Liver (tissue), 9 donors: ENCODE results near the gene PLCB1. TPM values are rescaled to one million over a fixed set of nuclear protein-coding genes. Genes with fewer than 3 reads are reported as not detected.

Experiments used
- DNase-seq: peaks from one replicate; pipeline ENCODE4 v3.0.0-alpha.2; 2017; ENCODE audit warnings: low spot score
- H3K27ac ChIP-seq, 2 donors: one replicate each; pipeline ENCODE4 v1.7.0; 2013; ENCODE audit warnings: inconsistent platforms in 2 of 2, low read length in 2 of 2, control low read depth in 1 of 2, low read depth in 1 of 2, mild to moderate bottlenecking in 1 of 2
- H3K27me3 ChIP-seq, 4 donors: one replicate each; pipeline versions ENCODE4 v1.6.1 to v1.7.0; 2013; ENCODE audit warnings: low read length in 3 of 4, inconsistent platforms in 1 of 4, mild to moderate bottlenecking in 1 of 4, moderate library complexity in 1 of 4; ENCODE audit not compliant: control insufficient read depth in 4 of 4, insufficient read depth in 4 of 4
- H3K36me3 ChIP-seq, 4 donors: one replicate each; pipeline versions ENCODE4 v1.6.1 to v1.7.0; 2013; ENCODE audit warnings: low read length in 3 of 4, mild to moderate bottlenecking in 3 of 4, low read depth in 1 of 4, moderate library complexity in 1 of 4; ENCODE audit not compliant: control insufficient read depth in 4 of 4, insufficient read depth in 3 of 4
- H3K4me1 ChIP-seq, 4 donors: one replicate each; pipeline versions ENCODE4 v1.6.1 to v1.7.0; 2013; ENCODE audit warnings: low read length in 3 of 4, mild to moderate bottlenecking in 3 of 4, moderate library complexity in 1 of 4; ENCODE audit not compliant: control insufficient read depth in 4 of 4, insufficient read depth in 4 of 4
- H3K4me3 ChIP-seq, 3 donors: one replicate each; pipeline versions ENCODE4 v1.6.1 to v1.7.0; 2013; ENCODE audit warnings: low read length in 3 of 3, control low read depth in 1 of 3, low read depth in 1 of 3, mild to moderate bottlenecking in 1 of 3
- H3K9ac ChIP-seq, 2 donors: one replicate each; pipeline ENCODE4 v1.7.0; 2013; ENCODE audit warnings: low read length in 2 of 2, mild to moderate bottlenecking in 2 of 2, moderate library complexity in 2 of 2, control low read depth in 1 of 2, low read depth in 1 of 2
- H3K9me3 ChIP-seq, 4 donors: one replicate each; pipeline versions ENCODE4 v1.6.1 to v1.7.0; 2013; ENCODE audit warnings: low read length in 3 of 4; ENCODE audit not compliant: control insufficient read depth in 4 of 4
- FOXA2 ChIP-seq: IDR thresholded peaks from 2 replicates; pipeline ENCODE4 v1.6.1; 2016; ENCODE audit warnings: antibody characterized with exemption
- GABPA ChIP-seq, 2 donors: IDR thresholded peaks in 1 of 2; conservative IDR thresholded peaks in 1 of 2; 2 replicates each; pipeline ENCODE4 v1.6.1; 2016; ENCODE audit warnings: antibody characterized with exemption in 2 of 2, mild to moderate bottlenecking in 1 of 2, moderate library complexity in 1 of 2
- HNF4G ChIP-seq: IDR thresholded peaks from 2 replicates; pipeline ENCODE4 v1.6.1; 2016; ENCODE audit warnings: antibody characterized with exemption
- JUND ChIP-seq, 2 donors: IDR thresholded peaks; 2 replicates each; pipeline ENCODE4 v1.6.1; 2016; ENCODE audit warnings: antibody characterized with exemption in 2 of 2
- NR2F2 ChIP-seq: IDR thresholded peaks from 2 replicates; pipeline ENCODE4 v1.6.1; 2016; ENCODE audit warnings: antibody characterized with exemption
- RXRA ChIP-seq, 2 donors: IDR thresholded peaks; 2 replicates each; pipeline ENCODE4 v1.6.1; 2017 to 2018; ENCODE audit warnings: antibody characterized with exemption in 2 of 2, mild to moderate bottlenecking in 1 of 2
- SP1 ChIP-seq: IDR thresholded peaks from 2 replicates; pipeline ENCODE4 v1.6.1; 2018; ENCODE audit warnings: antibody characterized with exemption, mild to moderate bottlenecking
- TAF1 ChIP-seq: conservative IDR thresholded peaks from 2 replicates; pipeline ENCODE4 v1.6.1; 2016; ENCODE audit warnings: antibody characterized with exemption, mild to moderate bottlenecking
- YY1 ChIP-seq: IDR thresholded peaks from 2 replicates; pipeline ENCODE4 v1.6.1; 2016; ENCODE audit warnings: antibody characterized with exemption, mild to moderate bottlenecking
- ZBTB33 ChIP-seq: IDR thresholded peaks from 2 replicates; pipeline ENCODE4 v1.6.1; 2016; ENCODE audit warnings: antibody characterized with exemption
- WGBS: extraction: QIAGEN DNeasy Blood & Tissue Kit; methylation state at CpG from one replicate; pipeline ENCODE4 v1.1.7; 2013; 5-methylcytosine and 5-hydroxymethylcytosine counted together
- polyA plus RNA-seq, 2 donors: library from polyadenylated mRNA; stranded (reverse) in 1 of 2; unstranded in 1 of 2; fragments of 200-250 nt in 1 of 2; fragments of >200 nt in 1 of 2; fragmentation: Nextera tagmentation in 1 of 2; extraction: Ambion mirVana in 1 of 2; gene quantifications; one replicate each; pipeline versions ENCODE4 v1.2.1 to v1.2.3, GENCODE V29; 2013 to 2015
- total RNA-seq, 2 donors: library from RNA; depleted of rRNA; stranded (reverse); fragments of >200 nt; gene quantifications; one replicate each; pipeline ENCODE4 v1.2.3, GENCODE V29; 2014
- TF ChIP-seq, protein P1 (sequence below): IDR thresholded peaks from 2 replicates; pipeline ENCODE4 v1.6.1; 2016; ENCODE audit warnings: antibody characterized with exemption
- TF ChIP-seq, protein P2 (sequence below): fragments of 150-350 bp; IDR thresholded peaks from 2 replicates; pipeline ENCODE4 v1.5.1; 2017; ENCODE audit warnings: improper control_type of control experiment, low read depth, low read length; ENCODE audit not compliant: missing input control
- TF ChIP-seq, protein P3 (sequence below): IDR thresholded peaks from 2 replicates; pipeline ENCODE4 v1.6.1; 2016; ENCODE audit warnings: antibody characterized with exemption, mild to moderate bottlenecking
- donor health status: healthy.
- donor health status: healthy.
- donor health status: healthy.
- donor health status: healthy.
- donor health status: healthy.

The PLCB1 gene
- total and polyA plus RNA-seq, 4 donors: 3.7 to 13.5 (median 5.9) TPM

- TF ChIP-seq GABPA (IDR thresholded peaks at IDR 0.05 in 1 of 2, conservative IDR thresholded peaks at IDR 0.05 in 1 of 2) (no peak), YY1 (no peak), NR2F2 (no peak), RXRA (IDR thresholded peaks at IDR 0.05) (no peak), FOXA2 (no peak)
- TF ChIP-seq, protein P1, sequence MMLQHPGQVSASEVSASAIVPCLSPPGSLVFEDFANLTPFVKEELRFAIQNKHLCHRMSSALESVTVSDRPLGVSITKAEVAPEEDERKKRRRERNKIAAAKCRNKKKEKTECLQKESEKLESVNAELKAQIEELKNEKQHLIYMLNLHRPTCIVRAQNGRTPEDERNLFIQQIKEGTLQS: no peak
- TF ChIP-seq, protein P2, sequence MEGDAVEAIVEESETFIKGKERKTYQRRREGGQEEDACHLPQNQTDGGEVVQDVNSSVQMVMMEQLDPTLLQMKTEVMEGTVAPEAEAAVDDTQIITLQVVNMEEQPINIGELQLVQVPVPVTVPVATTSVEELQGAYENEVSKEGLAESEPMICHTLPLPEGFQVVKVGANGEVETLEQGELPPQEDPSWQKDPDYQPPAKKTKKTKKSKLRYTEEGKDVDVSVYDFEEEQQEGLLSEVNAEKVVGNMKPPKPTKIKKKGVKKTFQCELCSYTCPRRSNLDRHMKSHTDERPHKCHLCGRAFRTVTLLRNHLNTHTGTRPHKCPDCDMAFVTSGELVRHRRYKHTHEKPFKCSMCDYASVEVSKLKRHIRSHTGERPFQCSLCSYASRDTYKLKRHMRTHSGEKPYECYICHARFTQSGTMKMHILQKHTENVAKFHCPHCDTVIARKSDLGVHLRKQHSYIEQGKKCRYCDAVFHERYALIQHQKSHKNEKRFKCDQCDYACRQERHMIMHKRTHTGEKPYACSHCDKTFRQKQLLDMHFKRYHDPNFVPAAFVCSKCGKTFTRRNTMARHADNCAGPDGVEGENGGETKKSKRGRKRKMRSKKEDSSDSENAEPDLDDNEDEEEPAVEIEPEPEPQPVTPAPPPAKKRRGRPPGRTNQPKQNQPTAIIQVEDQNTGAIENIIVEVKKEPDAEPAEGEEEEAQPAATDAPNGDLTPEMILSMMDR: no peak
- TF ChIP-seq, protein P3, sequence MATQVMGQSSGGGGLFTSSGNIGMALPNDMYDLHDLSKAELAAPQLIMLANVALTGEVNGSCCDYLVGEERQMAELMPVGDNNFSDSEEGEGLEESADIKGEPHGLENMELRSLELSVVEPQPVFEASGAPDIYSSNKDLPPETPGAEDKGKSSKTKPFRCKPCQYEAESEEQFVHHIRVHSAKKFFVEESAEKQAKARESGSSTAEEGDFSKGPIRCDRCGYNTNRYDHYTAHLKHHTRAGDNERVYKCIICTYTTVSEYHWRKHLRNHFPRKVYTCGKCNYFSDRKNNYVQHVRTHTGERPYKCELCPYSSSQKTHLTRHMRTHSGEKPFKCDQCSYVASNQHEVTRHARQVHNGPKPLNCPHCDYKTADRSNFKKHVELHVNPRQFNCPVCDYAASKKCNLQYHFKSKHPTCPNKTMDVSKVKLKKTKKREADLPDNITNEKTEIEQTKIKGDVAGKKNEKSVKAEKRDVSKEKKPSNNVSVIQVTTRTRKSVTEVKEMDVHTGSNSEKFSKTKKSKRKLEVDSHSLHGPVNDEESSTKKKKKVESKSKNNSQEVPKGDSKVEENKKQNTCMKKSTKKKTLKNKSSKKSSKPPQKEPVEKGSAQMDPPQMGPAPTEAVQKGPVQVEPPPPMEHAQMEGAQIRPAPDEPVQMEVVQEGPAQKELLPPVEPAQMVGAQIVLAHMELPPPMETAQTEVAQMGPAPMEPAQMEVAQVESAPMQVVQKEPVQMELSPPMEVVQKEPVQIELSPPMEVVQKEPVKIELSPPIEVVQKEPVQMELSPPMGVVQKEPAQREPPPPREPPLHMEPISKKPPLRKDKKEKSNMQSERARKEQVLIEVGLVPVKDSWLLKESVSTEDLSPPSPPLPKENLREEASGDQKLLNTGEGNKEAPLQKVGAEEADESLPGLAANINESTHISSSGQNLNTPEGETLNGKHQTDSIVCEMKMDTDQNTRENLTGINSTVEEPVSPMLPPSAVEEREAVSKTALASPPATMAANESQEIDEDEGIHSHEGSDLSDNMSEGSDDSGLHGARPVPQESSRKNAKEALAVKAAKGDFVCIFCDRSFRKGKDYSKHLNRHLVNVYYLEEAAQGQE: no peak
- DNase-seq: no peak
- peaks cover 0 to 5% (median under 1%) of the 10 kb centered on the region in 4 donors for H3K9me3 ChIP-seq
These were observed 62.7 kb downstream of the PLCB1 start for GRCh38 chr20:8194721-8195120.

DNA sequence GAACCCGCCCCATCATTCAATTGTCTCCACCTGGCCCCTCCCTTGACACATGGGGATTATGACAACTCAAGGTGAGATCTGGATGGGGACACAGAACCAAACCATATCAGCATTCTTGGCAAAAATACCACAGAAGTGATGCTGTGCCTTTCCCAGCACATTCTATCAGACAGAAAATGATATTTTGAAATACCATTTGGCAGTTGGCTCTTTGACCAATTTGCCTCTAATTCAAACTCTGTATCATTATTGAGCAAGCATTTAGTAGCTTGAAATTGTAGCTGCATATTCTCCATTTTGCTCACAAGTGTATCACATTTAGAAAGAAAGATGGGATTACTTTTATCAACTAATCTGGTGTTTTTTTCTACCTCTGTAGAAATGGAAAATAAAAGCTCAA lies 64.0 kb downstream of the PLCB1 start:
- TF ChIP-seq, protein P2: no peak
- TF ChIP-seq HNF4G: no peak
- no peak for TF ChIP-seq ZBTB33
- TF ChIP-seq SP1: no peak
- TF ChIP-seq, protein P1: no peak
- no peak for TF ChIP-seq GABPA (IDR thresholded peaks at IDR 0.05 in 1 of 2, conservative IDR thresholded peaks at IDR 0.05 in 1 of 2)
- no peak for TF ChIP-seq JUND (IDR thresholded peaks at IDR 0.05)
- no peak for TF ChIP-seq TAF1
- Histone ChIP-seq H3K9ac (no peak overlapping the region), H3K4me3 (no peak overlapping the region), H3K27me3 (no peaks in the 10 kb centered on the region), H3K4me1 (peaks cover 0 to 2% (median 0%) of the 10 kb centered on the region in 4 donors), H3K9me3 (peaks cover 0 to 5% (median under 1%) of the 10 kb centered on the region in 4 donors), H3K36me3 (no peaks in the 10 kb centered on the region), H3K27ac (no peak overlapping the region)
- WGBS: 96% methylated on average over 1 of the region's 1 CpG
- DNase-seq: no peak

More at GRCh38 chr20:8194721-8195120, 62.7 kb downstream of the PLCB1 start:
- peaks cover 0 to 8% (median 5%) of the 10 kb centered on the region in 4 donors for H3K4me1 ChIP-seq
- H3K4me3 ChIP-seq: no peak overlapping the region
- no peak overlapping the region for H3K9ac ChIP-seq
- no peak overlapping the region for H3K27ac ChIP-seq
- H3K36me3 ChIP-seq: no peaks in the 10 kb centered on the region
- no peaks in the 10 kb centered on the region for H3K27me3 ChIP-seq
